H9 (cell line): ENCODE measurements around the gene KCNJ14. TPM values are rescaled to one million over a fixed set of nuclear protein-coding genes. Genes with fewer than 3 reads are reported as not detected.

Source experiments
- DNase-seq: peaks from one replicate; pipeline ENCODE4 v3.0.0-alpha.2; 2017
- H2AFZ ChIP-seq: one replicate; pipeline ENCODE4 v1.6.1; 2013; ENCODE audit warnings: mild to moderate bottlenecking, low read length, control low read depth, moderate library complexity
- H2AK5ac ChIP-seq: 2 replicates; pipeline ENCODE4 v1.6.1; 2013; ENCODE audit warnings: low read length, control low read depth, mixed read lengths; ENCODE audit not compliant: insufficient read length
- H2BK120ac ChIP-seq: one replicate; pipeline ENCODE4 v1.6.1; 2013; ENCODE audit warnings: low read depth, mild to moderate bottlenecking, low read length, control low read depth, inconsistent platforms; ENCODE audit not compliant: poor library complexity, severe bottlenecking
- H2BK12ac ChIP-seq: 2 replicates; pipeline ENCODE4 v1.6.1; 2013; ENCODE audit warnings: low read length, control low read depth, mixed read lengths, low read depth; ENCODE audit not compliant: insufficient read length
- H2BK15ac ChIP-seq: 2 replicates; pipeline ENCODE4 v1.6.1; 2013; ENCODE audit warnings: low read depth, low read length, control low read depth
- H2BK20ac ChIP-seq: one replicate; pipeline ENCODE4 v1.6.1; 2013; ENCODE audit warnings: low read depth, mild to moderate bottlenecking, low read length, control low read depth, inconsistent platforms; ENCODE audit not compliant: poor library complexity, severe bottlenecking
- H2BK5ac ChIP-seq: 2 replicates; pipeline ENCODE4 v1.6.1; 2013; ENCODE audit warnings: low read length, control low read depth, mixed read lengths; ENCODE audit not compliant: insufficient read length
- H3K14ac ChIP-seq: 2 replicates; pipeline ENCODE4 v1.6.1; 2013; ENCODE audit warnings: low read length, control low read depth; ENCODE audit not compliant: insufficient read depth
- H3K18ac ChIP-seq: 2 replicates; pipeline ENCODE4 v1.6.1; 2013; ENCODE audit warnings: low read depth, mild to moderate bottlenecking, mixed read lengths, low read length, control low read depth; ENCODE audit not compliant: insufficient read length
- H3K23ac ChIP-seq: 2 replicates; pipeline ENCODE4 v1.6.1; 2013; ENCODE audit warnings: low read length, control low read depth, mixed read lengths, low read depth; ENCODE audit not compliant: insufficient read length
- H3K23me2 ChIP-seq: 2 replicates; pipeline ENCODE4 v1.6.1; 2013; ENCODE audit warnings: low read depth, mild to moderate bottlenecking, mixed read lengths, low read length, control low read depth; ENCODE audit not compliant: insufficient read length, poor library complexity, severe bottlenecking
- H3K27ac ChIP-seq: 2 replicates; pipeline ENCODE4 v1.5.1; 2013; ENCODE audit warnings: low read length, control low read depth, mixed read lengths, low read depth; ENCODE audit not compliant: insufficient read length
- H3K27me3 ChIP-seq: 2 replicates; pipeline ENCODE4 v1.6.1; 2013; ENCODE audit warnings: low read length, control low read depth, inconsistent platforms; ENCODE audit not compliant: insufficient read depth
- H3K4ac ChIP-seq: 2 replicates; pipeline ENCODE4 v1.6.1; 2013; ENCODE audit warnings: low read depth, mild to moderate bottlenecking, control low read depth, inconsistent platforms, low read length, moderate library complexity
- H3K4me1 ChIP-seq: 2 replicates; pipeline ENCODE4 v1.6.1; 2013; ENCODE audit warnings: low read length, control low read depth, inconsistent platforms; ENCODE audit not compliant: insufficient read depth
- H3K4me2 ChIP-seq: 2 replicates; pipeline ENCODE4 v1.6.1; 2013; ENCODE audit warnings: low read length, control low read depth, mixed read lengths; ENCODE audit not compliant: insufficient read length, insufficient read depth
- H3K56ac ChIP-seq: 2 replicates; pipeline ENCODE4 v1.6.1; 2013; ENCODE audit warnings: low read depth, mild to moderate bottlenecking, mixed read lengths, low read length, control low read depth; ENCODE audit not compliant: insufficient read length
- H3K79me1 ChIP-seq: 2 replicates; pipeline ENCODE4 v1.6.1; 2013; ENCODE audit warnings: low read depth, mild to moderate bottlenecking, moderate library complexity, low read length, control low read depth, inconsistent platforms; ENCODE audit not compliant: insufficient read depth, poor library complexity, severe bottlenecking
- H3K79me2 ChIP-seq: 2 replicates; pipeline ENCODE4 v1.6.1; 2013; ENCODE audit warnings: low read length, control low read depth, inconsistent platforms; ENCODE audit not compliant: insufficient read depth
- H3K9ac ChIP-seq: 2 replicates; pipeline ENCODE4 v1.6.1; 2013; ENCODE audit warnings: low read length, control low read depth, mixed read lengths; ENCODE audit not compliant: insufficient read length; ENCODE audit errors: extremely low read depth
- H3K9me3 ChIP-seq: one replicate; pipeline ENCODE4 v1.6.1; 2013; ENCODE audit warnings: low read depth, low read length, inconsistent platforms; ENCODE audit not compliant: control insufficient read depth
- H3T11ph ChIP-seq: one replicate; pipeline ENCODE4 v1.6.1; 2013; ENCODE audit warnings: mild to moderate bottlenecking, low read length, control low read depth, inconsistent platforms
- H4K20me1 ChIP-seq: one replicate; pipeline ENCODE4 v1.6.1; 2013; ENCODE audit not compliant: control insufficient read depth, insufficient read length, insufficient read depth
- H4K5ac ChIP-seq: 2 replicates; pipeline ENCODE4 v1.6.1; 2013; ENCODE audit warnings: low read depth, mild to moderate bottlenecking, mixed read lengths, low read length, control low read depth; ENCODE audit not compliant: insufficient read length
- H4K8ac ChIP-seq: replicated peaks from 2 replicates; pipeline ENCODE4 v1.6.1; 2013; ENCODE audit warnings: low read length, control low read depth, mixed read lengths, low read depth; ENCODE audit not compliant: insufficient read length
- H4K91ac ChIP-seq: 2 replicates; pipeline ENCODE4 v1.6.1; 2013; ENCODE audit warnings: low read depth, mild to moderate bottlenecking, moderate library complexity, mixed read lengths, low read length, control low read depth; ENCODE audit not compliant: insufficient read length
- H3K27ac Mint-ChIP-seq, 3 experiments: 2 replicates in 2 of 3; 3 replicates in 1 of 3; pipeline ENCODE4 v1.8.0; 2020 to 2021; ENCODE audit warnings: mixed read lengths in 3 of 3, mild to moderate bottlenecking in 1 of 3, moderate library complexity in 1 of 3
- H3K27me3 Mint-ChIP-seq: 2 replicates; pipeline ENCODE4 v1.8.0; 2021; ENCODE audit warnings: low read depth, mild to moderate bottlenecking, moderate library complexity, mixed read lengths
- H3K36me3 Mint-ChIP-seq, 3 experiments: 2 replicates in 2 of 3; 3 replicates in 1 of 3; pipeline ENCODE4 v1.8.0; 2020 to 2021; ENCODE audit warnings: low read depth in 3 of 3, mixed read lengths in 3 of 3; ENCODE audit not compliant: insufficient read depth in 1 of 3
- H3K4me1 Mint-ChIP-seq, 2 experiments: 2 replicates each; pipeline ENCODE4 v1.8.0; 2020; ENCODE audit warnings: mixed read lengths in 2 of 2
- H3K4me3 Mint-ChIP-seq, 2 experiments: 2 replicates in 1 of 2; 3 replicates in 1 of 2; pipeline ENCODE4 v1.8.0; 2020 to 2021; ENCODE audit warnings: mild to moderate bottlenecking in 2 of 2, mixed read lengths in 2 of 2, moderate library complexity in 1 of 2
- H3K9me3 Mint-ChIP-seq, 2 experiments: 2 replicates in 1 of 2; 3 replicates in 1 of 2; pipeline ENCODE4 v1.8.0; 2020; ENCODE audit warnings: mild to moderate bottlenecking in 2 of 2, mixed read lengths in 2 of 2, moderate library complexity in 1 of 2
- WGBS: extraction: QIAGEN DNeasy Blood & Tissue Kit; methylation state at CpG from one replicate; pipeline ENCODE4 v1.1.7; 2013; ENCODE audit warnings: missing lambda C conversion rate, low lambda C conversion rate, mixed read lengths; ENCODE audit not compliant: insufficient read length; ENCODE audit errors: extremely low coverage; 5-methylcytosine and 5-hydroxymethylcytosine counted together
- total RNA-seq: library from RNA; stranded (reverse); gene quantifications from 2 replicates; pipeline ENCODE4 v1.2.1, GENCODE V29; 2021
- TF ChIP-seq, protein P1 (sequence below): fragments of 200-600 bp; sonication (generic); conservative IDR thresholded peaks from 3 replicates; pipeline ENCODE4 v1.8.0; 2021; ENCODE audit warnings: antibody characterized with exemption, mild to moderate bottlenecking

Gene KCNJ14
- total RNA-seq, 1 experiment from 2014 or later: 1.2 TPM

DNA sequence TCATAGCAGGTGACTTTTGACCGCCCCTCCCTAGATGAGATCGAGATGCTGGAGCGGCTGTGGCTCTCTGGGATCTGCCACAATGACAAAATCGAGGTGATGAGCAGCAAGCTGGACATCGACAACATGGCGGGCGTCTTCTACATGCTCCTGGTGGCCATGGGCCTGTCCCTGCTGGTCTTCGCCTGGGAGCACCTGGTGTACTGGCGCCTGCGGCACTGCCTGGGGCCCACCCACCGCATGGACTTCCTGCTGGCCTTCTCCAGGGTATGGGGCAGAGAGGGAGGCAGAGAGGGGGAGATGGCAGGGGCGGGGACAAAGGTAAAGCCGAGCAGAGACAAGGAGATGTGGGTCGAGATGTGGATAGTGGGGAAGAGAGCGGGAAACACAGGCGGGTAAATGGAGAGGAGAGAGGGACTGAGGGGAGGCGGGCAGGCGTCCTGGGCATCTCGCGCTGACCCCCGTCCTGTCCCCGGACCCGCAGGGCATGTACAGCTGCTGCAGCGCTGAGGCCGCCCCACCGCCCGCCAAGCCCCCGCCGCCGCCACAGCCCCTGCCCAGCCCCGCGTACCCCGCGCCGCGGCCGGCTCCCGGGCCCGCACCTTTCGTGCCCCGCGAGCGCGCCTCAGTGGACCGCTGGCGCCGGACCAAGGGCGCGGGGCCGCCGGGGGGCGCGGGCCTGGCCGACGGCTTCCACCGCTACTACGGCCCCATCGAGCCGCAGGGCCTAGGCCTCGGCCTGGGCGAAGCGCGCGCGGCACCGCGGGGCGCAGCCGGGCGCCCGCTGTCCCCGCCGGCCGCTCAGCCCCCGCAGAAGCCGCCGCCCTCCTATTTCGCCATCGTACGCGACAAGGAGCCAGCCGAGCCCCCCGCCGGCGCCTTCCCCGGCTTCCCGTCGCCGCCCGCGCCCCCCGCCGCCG, 13.0 kb upstream of the KCNJ14 start:
- Histone ChIP-seq H3K27me3 (no peaks in the 10 kb centered on the region), H3K27ac (no peak overlapping the region), H3K4me2 (no peak overlapping the region), H2BK120ac (no peak overlapping the region), H2BK15ac (no peak overlapping the region), H3T11ph (no peak overlapping the region), H4K91ac (no peak overlapping the region), H2BK5ac (no peak overlapping the region), H3K14ac (no peak overlapping the region), H4K5ac (no peak overlapping the region), H3K4ac (no peak overlapping the region), H2AK5ac (no peak overlapping the region), H3K18ac (no peak overlapping the region), H2BK20ac (no peak overlapping the region), H4K20me1 (no peaks in the 10 kb centered on the region), H3K4me1 (peaks cover 2% of the 10 kb centered on the region; the same call in 1 of the 2 replicates), H2AFZ (no peak overlapping the region), H3K79me2 (0 out of 2 replicates have a peak, but pooled peaks cover 2% of the 10 kb centered on the region), H4K8ac (no peak overlapping the region), H3K56ac (no peak overlapping the region), H2BK12ac (no peak overlapping the region), H3K23ac (no peak overlapping the region), H3K9me3 (no peaks in the 10 kb centered on the region), H3K79me1 (peaks cover 3% of the 10 kb centered on the region), H3K23me2 (peaks cover 8% of the 10 kb centered on the region), H3K9ac (no peak overlapping the region)
- H3K4me1 Mint-ChIP-seq: peaks cover 15 to 20% of the 10 kb centered on the region in 2 experiments
- H3K36me3 Mint-ChIP-seq: peaks cover 7 to 20% (median 8%) of the 10 kb centered on the region in 3 experiments
- peak; percentile 46 for DNase-seq
- TF ChIP-seq, protein P1, sequence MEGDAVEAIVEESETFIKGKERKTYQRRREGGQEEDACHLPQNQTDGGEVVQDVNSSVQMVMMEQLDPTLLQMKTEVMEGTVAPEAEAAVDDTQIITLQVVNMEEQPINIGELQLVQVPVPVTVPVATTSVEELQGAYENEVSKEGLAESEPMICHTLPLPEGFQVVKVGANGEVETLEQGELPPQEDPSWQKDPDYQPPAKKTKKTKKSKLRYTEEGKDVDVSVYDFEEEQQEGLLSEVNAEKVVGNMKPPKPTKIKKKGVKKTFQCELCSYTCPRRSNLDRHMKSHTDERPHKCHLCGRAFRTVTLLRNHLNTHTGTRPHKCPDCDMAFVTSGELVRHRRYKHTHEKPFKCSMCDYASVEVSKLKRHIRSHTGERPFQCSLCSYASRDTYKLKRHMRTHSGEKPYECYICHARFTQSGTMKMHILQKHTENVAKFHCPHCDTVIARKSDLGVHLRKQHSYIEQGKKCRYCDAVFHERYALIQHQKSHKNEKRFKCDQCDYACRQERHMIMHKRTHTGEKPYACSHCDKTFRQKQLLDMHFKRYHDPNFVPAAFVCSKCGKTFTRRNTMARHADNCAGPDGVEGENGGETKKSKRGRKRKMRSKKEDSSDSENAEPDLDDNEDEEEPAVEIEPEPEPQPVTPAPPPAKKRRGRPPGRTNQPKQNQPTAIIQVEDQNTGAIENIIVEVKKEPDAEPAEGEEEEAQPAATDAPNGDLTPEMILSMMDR: no peak
- H3K9me3 Mint-ChIP-seq: no peaks in the 10 kb centered on the region; a peak in 1 of 5 replicates
- WGBS: no CpG with 5 or more reads among the region's 94 CpGs
- no peaks in the 10 kb centered on the region for H3K27me3 Mint-ChIP-seq
- no peak overlapping the region for H3K4me3 Mint-ChIP-seq
- H3K27ac Mint-ChIP-seq: 0 out of 7 replicates have a peak overlapping the region, but pooled peaks of 1 of the 3 experiments have one; percentile 64
